Measurements from ENCODE around the gene CWF19L1. TPM values are rescaled to one million over a fixed set of nuclear protein-coding genes. Genes with fewer than 3 reads are reported as not detected.
A peak's percentile ranks its signal among the peaks of the same experiment; 100 is the strongest.

The CWF19L1 gene
- total and polyA plus RNA-seq, 4 donors = 20.5 to 30.0 (median 24.5) TPM

GRCh38 chr10:100184426-100184825, 83.0 kb downstream of the CWF19L1 start:
- peaks cover 0 to 21% (median 6%) of the 10 kb centered on the region in 5 donors for H3K4me1 ChIP-seq (ENCODE audit: control insufficient read depth in 5 of 5, insufficient read depth in 5 of 5, low read length in 5 of 5)
- TF ChIP-seq CTCF (IDR thresholded peaks at IDR 0.05; ENCODE audit: control extremely low read depth, extremely low read depth) = no peak
- peak overlapping the region in 1 of 2 donors; percentile 83 for H3K9ac ChIP-seq (ENCODE audit: insufficient read depth in 1 of 2, low read length in 2 of 2)
- no peak overlapping the region for H3K27ac ChIP-seq (ENCODE audit: low read depth in 1 of 2, low read length in 1 of 2)
- ATAC-seq (ENCODE audit: insufficient read depth, low FRiP score) = no peak
- H3K27me3 ChIP-seq (ENCODE audit: control insufficient read depth in 3 of 3, insufficient read depth in 3 of 3, low read length in 2 of 3) = no peaks in the 10 kb centered on the region
- WGBS, 2 donors = 21 to 30% methylated on average over 1 of the region's 1 CpG
- no peak overlapping the region for H3K4me3 ChIP-seq
- H3K36me3 ChIP-seq (ENCODE audit: control insufficient read depth in 4 of 4, insufficient read depth in 4 of 4, low read length in 4 of 4) = peaks cover 2 to 15% (median 10%) of the 10 kb centered on the region in 4 donors
- no peaks in the 10 kb centered on the region for H3K9me3 ChIP-seq (ENCODE audit: control insufficient read depth in 4 of 4, insufficient read depth in 3 of 4, low read length in 3 of 4)
- no peak for DNase-seq

GRCh38 chr10:100183481-100183880, 84.0 kb downstream of the CWF19L1 start:
- Histone ChIP-seq H3K9ac (ENCODE audit: insufficient read depth in 1 of 2, low read length in 2 of 2) (no peak overlapping the region), H3K36me3 (ENCODE audit: control insufficient read depth in 4 of 4, insufficient read depth in 4 of 4, low read length in 4 of 4) (peaks cover 2 to 21% (median 9%) of the 10 kb centered on the region in 4 donors), H3K27me3 (ENCODE audit: control insufficient read depth in 3 of 3, insufficient read depth in 3 of 3, low read length in 2 of 3) (no peaks in the 10 kb centered on the region), H3K4me1 (ENCODE audit: control insufficient read depth in 5 of 5, insufficient read depth in 5 of 5, low read length in 5 of 5) (peaks cover 0 to 21% (median 6%) of the 10 kb centered on the region in 5 donors), H3K9me3 (ENCODE audit: control insufficient read depth in 4 of 4, insufficient read depth in 3 of 4, low read length in 3 of 4) (no peaks in the 10 kb centered on the region), H3K27ac (ENCODE audit: low read depth in 1 of 2, low read length in 1 of 2) (no peak overlapping the region), H3K4me3 (no peak overlapping the region)
- DNase-seq (peak in 1 of 3 donors; percentile 6), ATAC-seq (ENCODE audit: insufficient read depth, low FRiP score) (no peak)
- 21 to 49% methylated on average over 3 of the region's 3 CpGs for WGBS, 2 donors
- TF ChIP-seq CTCF (IDR thresholded peaks at IDR 0.05; ENCODE audit: control extremely low read depth, extremely low read depth) = no peak

GRCh38 chr10:100182908-100183307, 84.5 kb downstream of the CWF19L1 start:
- 56 to 84% methylated on average over 3 of the region's 3 CpGs for WGBS, 2 donors
- DNase-seq (no peak), ATAC-seq (ENCODE audit: insufficient read depth, low FRiP score) (no peak)
- Histone ChIP-seq H3K4me1 (ENCODE audit: control insufficient read depth in 5 of 5, insufficient read depth in 5 of 5, low read length in 5 of 5) (peaks cover 0 to 21% (median 6%) of the 10 kb centered on the region in 5 donors), H3K27ac (ENCODE audit: low read depth in 1 of 2, low read length in 1 of 2) (no peak overlapping the region), H3K9me3 (ENCODE audit: control insufficient read depth in 4 of 4, insufficient read depth in 3 of 4, low read length in 3 of 4) (no peaks in the 10 kb centered on the region), H3K27me3 (ENCODE audit: control insufficient read depth in 3 of 3, insufficient read depth in 3 of 3, low read length in 2 of 3) (no peaks in the 10 kb centered on the region), H3K4me3 (no peak overlapping the region), H3K9ac (ENCODE audit: insufficient read depth in 1 of 2, low read length in 2 of 2) (peak overlapping the region in 1 of 2 donors; percentile 13), H3K36me3 (ENCODE audit: control insufficient read depth in 4 of 4, insufficient read depth in 4 of 4, low read length in 4 of 4) (peaks cover 2 to 25% (median 10%) of the 10 kb centered on the region in 4 donors)
- TF ChIP-seq CTCF (IDR thresholded peaks at IDR 0.05; ENCODE audit: control extremely low read depth, extremely low read depth) = no peak

Small RNAs within 50 kb of the gene (small RNA-seq; reads per million reads assigned to genes)
- not detected for gene RNU6-422P (ENCODE audit: low replicate concordance)
- gene SNORA12 (ENCODE audit: low replicate concordance) = 63.3 reads per million, percentile 98 among the genes with 10 or more reads in this experiment

Other genes starting within 250 kb of the CWF19L1 start
- gene CPN1, start 185.8 kb downstream of the CWF19L1 start, total RNA-seq = not detected
- gene CPN1, start 185.8 kb downstream of the CWF19L1 start, polyA plus RNA-seq = not detected
- gene ERLIN1, start 81.6 kb downstream of the CWF19L1 start, total RNA-seq = 10 to 100 TPM; 24.6 to 29.9 TPM
- gene ERLIN1, start 81.6 kb downstream of the CWF19L1 start, polyA plus RNA-seq = 10 to 100 TPM in 1 of 2 donors, 1 to 10 TPM in 1; 5.8 to 38.1 TPM
- gene CHUK, start 38.0 kb downstream of the CWF19L1 start, total RNA-seq = 10 to 100 TPM; 19.6 to 27.8 TPM
- gene CHUK, start 38.0 kb downstream of the CWF19L1 start, polyA plus RNA-seq = 10 to 100 TPM; 11.1 to 19.3 TPM
- 10 to 100 TPM; 18.0 to 44.4 TPM for gene BLOC1S2, start 19.0 kb upstream of the CWF19L1 start, total RNA-seq
- 10 to 100 TPM; 49.7 to 54.2 TPM for gene BLOC1S2, start 19.0 kb upstream of the CWF19L1 start, polyA plus RNA-seq
- gene PKD2L1, start 62.6 kb upstream of the CWF19L1 start, total RNA-seq = 1 to 10 TPM in 1 of 2 donors, under 1 TPM in 1; 0.46 to 1.1 TPM
- gene PKD2L1, start 62.6 kb upstream of the CWF19L1 start, polyA plus RNA-seq = 1 to 10 TPM in 1 of 2 donors, under 1 TPM in 1; 0.88 to 1.5 TPM
- gene SCD, start 79.6 kb upstream of the CWF19L1 start, total RNA-seq = 100 to 1,000 TPM; 334 to 383 TPM
- gene SCD, start 79.6 kb upstream of the CWF19L1 start, polyA plus RNA-seq = 100 to 1,000 TPM; 136 to 144 TPM
- gene WNT8B, start 195.4 kb upstream of the CWF19L1 start, total RNA-seq = under 1 TPM in 1 of 2 donors, not detected in 1; 0.15 TPM
- under 1 TPM; 0.02 to 0.04 TPM for gene WNT8B, start 195.4 kb upstream of the CWF19L1 start, polyA plus RNA-seq